ENCODE results near the gene RIBC1.
A peak's percentile ranks its signal among the peaks of the same experiment; 100 is the strongest.
"Not testable (repeated sequence)": the region's sequence is repeated elsewhere in the genome, so short reads cannot be mapped to it uniquely, and the experiment has no call there.

Gene RIBC1

DNA sequence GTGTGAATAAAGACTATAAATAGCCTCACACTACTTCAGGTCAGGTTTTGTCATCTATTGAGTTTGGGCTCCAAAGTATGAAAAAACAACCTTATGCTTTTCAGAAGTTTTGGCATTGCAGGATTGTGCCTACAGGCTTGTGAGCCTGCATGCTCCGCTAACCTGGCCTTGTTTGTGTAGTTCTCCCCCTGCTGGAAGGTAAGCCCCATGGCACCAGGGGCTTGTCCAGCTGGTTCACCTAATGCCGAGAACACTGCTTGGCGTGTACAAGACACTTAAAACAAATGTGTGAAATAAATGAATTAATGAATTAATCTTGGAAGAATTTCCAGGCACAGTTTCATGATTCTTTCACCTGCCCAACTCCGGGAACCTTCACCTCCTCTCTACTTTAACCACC lies 13.3 kb downstream of the RIBC1 start:
- DNase-seq (ENCODE audit: low read depth in 2 of 2): peak; percentile 24 to 26

DNA sequence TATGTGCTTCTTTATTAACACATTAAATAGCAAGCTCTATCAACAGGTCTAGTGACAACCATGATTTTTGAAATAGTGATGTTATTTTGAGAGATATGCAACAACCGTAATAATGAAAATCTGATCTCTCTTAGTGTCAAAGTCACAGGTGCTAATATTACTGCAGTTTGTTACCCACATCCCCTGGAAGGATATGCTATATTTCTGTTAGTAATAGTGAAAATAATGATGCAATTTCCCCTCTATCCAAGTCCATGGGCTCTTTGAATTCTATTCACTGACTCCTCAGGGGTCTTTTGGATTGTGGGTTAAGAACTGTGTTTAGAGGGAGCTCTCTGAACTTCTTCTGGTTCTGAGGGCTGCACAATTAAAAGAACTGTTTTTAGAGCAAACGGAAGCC lies 14.5 kb downstream of the RIBC1 start:
- DNase-seq (ENCODE audit: low read depth in 2 of 2): no peak

DNA sequence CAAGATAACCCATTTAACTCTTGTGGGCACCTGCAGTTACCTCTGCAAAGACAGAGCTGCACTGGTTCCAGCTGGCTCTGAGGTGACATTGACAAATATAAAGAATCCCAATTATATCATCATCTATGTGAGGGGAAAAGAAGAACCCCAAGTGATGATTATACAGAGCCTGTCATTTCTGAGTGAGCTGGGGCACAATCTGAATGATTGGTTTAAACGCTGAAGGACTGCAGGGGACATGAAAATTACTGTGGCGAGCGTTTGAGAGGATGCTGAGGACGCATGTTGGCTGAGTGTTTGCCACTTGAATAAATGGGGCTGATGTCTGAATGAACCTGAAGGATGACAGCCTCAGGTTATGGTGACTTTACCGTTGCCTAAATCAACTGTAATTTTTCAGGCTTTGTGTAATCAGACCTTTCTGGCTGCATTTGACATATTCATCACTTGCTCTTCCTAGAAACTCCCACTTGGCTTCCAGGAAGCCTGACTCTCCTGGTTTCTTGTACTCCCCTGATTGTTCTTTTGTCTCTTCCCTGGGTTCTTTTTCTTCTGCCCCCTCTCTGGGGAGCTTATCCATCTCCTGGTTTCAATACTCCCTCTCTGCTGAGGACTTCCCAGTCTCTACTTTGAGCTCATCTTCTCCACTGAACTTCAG lies 15.6 kb downstream of the RIBC1 start:
- no peak for DNase-seq (ENCODE audit: low read depth in 2 of 2)

DNA sequence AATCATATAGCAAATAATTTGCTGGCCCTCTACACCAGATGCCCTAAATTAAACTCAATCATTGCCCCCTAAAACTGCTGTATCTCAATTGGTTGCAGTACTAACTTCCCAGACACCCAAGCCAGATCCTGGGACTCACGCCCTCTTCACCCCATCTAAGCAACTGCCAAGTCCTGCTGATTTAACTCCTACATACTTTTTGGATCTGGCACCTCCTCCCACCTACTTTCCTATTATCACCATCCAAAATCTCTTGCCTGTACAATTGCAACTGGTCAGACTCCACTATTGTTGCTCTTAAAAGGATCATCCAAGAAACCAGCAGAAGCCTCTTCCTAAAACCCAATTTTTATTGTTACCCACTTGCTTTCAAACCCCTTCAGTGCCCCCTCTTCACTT lies 16.2 kb downstream of the RIBC1 start:
- DNase-seq (ENCODE audit: low read depth in 2 of 2): no peak

DNA sequence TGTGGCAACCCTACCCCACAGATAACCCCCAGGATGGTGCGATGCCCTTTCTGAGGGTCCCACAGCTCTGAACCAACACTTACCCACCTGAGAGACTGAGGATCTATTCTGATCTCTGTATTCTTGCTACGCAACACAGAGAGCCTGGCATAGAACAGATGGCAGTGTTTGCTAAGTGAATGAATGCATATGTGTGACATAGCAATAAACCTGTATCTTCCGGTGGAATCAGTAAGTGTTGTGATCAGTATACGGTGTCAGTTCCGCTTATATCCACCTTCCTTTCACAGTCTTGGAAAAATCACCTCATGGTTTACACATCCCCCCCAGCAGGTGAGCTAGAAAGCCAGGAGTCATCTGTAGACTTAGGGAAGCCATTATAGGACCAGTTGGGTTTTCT lies 17.4 kb downstream of the RIBC1 start:
- DNase-seq (ENCODE audit: low read depth in 2 of 2): no peak

DNA sequence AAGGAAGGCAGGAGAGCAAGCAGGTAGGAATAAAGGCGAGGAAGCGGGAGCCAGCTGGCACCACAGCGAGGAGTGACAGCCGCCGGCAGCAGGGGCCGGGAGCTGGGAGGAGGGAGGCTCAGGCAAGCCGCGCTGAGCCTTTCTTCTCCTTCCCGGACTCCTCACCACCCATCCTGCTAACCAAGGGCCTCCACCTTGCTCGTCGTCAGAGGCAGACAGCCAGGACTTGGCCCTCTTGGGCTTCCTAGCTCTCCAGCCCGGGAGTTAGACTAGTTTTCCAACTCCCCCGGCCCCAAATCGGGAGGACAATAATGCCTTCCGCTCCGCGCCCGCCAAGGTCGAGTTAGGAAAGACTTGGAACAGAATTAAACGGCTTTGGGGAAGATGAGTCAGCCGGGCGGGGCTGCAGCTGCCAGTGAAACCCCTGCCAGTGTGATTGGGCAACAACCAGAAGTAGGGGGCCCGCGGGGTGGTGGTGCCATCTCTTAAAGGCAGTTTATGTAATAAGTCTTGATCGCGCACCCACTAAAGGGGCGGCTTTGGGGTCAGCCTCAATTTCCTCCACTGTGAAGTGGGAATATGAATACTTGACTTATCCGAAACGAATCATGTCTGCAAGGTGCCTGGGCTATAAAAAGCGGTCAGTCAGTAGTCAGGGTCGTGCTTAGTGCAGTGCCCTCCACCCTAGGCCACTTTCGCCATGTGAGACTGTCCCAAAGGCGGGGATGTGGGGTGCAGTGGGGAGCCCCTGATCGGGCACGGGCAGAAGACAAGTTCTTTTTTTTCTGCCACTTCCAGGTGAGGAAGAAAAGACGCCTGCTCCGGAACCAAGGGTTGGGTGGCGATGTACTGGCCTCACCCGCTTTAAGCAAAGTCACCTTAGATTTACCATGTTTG lies 18.2 kb downstream of the RIBC1 start:
- DNase-seq (ENCODE audit: low read depth in 2 of 2): no peak

DNA sequence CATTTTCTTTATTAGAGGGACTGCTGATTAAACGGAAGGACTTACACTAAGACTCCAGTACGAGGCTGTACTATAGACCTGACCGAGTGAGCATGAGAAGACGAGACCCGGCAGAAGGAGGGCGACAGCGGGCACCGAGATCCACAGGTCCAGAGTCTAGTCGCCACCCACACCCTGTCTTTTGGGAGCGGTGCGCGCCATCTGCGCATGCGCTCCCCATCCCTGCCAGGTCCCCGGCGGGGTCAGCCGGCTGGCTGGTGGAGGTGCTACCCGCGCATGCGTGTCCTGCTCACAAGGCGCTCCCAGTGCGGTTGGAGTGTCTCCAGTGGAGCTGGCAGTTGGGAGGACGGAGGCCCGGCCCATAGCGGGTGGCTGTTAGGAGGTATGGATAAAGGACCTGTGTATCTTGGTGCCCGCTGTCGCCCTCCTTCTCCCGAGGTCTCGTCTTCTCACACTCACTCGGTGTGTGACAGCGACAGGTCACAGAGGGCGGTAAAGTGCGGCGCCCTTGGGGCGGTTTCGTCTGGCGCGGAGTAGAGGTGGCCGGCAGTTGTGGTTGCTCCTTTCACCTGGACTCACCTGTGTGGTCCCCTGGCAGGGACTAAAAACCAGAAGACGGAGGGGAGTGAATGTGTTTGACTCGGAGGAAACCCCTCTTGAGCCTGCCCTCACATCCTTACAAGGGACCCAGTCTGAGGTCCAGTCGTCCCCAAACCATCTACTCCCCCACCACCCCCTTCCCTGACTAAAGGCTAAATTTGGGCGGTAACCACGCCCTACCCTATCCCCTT lies 19.1 kb downstream of the RIBC1 start:
- peak; percentile 47 for DNase-seq (ENCODE audit: low read depth in 2 of 2)

DNA sequence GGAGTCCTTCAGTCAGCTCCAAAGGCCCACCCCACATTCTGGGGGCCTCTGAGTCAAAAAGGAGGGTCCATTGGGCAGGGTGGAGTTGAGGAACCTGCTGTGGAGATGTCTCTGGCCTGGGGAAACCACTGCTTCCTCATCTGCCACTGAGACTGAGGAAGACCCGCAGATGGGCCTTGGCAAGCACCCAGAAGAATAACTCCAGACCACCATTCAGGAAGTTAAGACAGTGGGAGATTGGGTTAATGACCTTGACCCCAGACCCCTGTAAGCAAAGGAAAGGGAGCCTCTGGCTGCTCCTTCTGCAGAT lies 19.6 kb downstream of the RIBC1 start:
- DNase-seq (ENCODE audit: low read depth in 2 of 2): no peak

DNA sequence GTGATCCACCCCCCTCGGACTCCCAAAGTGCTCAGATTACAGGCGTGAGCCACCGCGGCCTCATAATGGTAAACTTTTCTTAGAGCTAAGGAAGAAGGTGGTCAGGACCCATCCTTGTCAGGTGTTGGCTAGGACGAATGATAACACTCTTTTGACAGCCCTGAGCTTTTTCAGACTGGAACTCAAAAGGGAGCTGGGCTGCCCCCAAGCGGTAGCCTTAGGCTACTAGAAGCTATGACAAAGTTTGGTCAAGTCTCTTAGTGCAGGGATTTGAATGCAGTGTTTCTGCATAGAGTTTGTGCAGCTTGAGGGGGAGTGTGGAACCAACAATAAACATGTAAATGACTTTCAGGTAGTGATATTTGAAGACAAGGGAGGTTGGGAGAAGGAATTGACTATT lies 23.3 kb downstream of the RIBC1 start:
- no peak for DNase-seq (ENCODE audit: low read depth in 2 of 2)

DNA sequence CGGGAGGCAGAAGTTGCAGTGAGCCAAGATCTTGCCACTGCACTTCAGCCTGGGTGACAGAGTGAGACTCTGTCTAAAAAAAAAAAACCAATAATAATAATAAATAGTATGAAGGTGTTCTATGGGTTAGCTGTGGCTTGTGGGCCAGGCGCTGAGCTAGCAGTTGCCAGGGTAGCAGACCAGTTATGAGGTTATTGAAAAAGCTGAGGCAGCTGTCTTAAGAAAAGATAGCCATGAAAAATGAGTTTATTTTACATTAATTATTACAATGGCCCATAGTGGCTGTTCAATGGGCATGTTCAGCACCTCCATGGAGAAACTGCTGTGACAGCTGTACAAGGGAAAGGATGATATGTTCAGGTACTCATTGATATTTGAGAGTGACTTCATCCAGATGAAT lies 24.8 kb downstream of the RIBC1 start:
- DNase-seq (ENCODE audit: low read depth in 2 of 2): no peak

DNA sequence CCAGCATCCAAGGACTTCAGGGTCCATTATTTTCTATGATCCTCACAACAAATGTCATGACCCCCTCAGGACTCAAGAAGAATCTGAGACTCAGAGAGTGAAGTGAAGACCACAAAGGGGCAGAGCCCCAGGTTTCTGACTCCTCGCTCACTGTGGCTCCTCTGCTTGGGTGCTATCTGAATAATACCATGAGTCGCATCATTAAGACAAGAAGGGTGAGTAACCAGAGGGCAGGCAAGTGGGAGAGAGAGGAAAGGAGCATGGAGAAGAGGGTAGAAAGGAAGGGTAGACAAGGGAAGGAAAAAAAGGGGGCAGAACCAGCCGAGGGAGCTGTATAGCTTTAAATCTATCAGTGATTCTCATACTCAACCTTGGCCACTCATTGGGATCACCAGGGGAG lies 27.0 kb downstream of the RIBC1 start:
- no peak for DNase-seq (ENCODE audit: low read depth in 2 of 2)

DNA sequence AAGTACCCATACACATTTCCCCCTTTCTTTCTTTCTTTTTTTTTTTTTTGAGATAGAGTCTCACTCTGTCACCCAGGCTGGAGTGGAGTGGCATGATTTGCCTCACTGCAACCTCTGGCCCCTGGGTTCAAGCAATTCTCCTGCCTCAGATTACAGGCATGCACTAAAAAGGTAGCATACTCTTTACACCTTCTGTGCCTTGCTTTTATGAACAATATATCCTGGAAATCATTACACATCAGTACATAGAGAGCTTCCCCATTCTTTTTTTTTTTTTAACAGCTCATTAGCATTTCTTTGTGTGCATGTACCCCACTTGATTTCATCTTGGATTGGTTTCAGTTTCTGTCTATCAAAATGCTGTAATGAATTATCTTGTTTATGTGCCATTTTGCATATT lies 30.1 kb downstream of the RIBC1 start:
- no peak for DNase-seq (ENCODE audit: low read depth in 2 of 2)

DNA sequence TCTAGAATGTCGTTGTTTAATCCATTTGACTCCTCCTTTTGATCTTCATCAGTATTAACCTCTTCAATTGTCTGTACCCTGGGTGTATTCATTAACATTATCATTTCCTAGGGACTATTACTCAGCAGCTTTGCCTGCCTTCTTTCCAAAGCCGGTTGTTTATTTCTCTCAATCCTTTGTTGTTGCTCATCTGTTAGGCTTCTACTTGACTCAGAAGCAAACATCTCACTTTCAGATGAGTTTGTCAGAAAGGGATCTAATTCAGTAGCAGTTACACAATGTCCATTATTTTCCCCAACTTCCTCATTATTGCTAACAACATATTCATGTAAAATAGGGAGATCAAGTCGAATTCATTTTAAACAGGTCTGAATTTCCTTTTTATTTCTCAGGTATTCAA lies 33.6 kb downstream of the RIBC1 start:
- DNase-seq (ENCODE audit: low read depth in 2 of 2): no peak

DNA sequence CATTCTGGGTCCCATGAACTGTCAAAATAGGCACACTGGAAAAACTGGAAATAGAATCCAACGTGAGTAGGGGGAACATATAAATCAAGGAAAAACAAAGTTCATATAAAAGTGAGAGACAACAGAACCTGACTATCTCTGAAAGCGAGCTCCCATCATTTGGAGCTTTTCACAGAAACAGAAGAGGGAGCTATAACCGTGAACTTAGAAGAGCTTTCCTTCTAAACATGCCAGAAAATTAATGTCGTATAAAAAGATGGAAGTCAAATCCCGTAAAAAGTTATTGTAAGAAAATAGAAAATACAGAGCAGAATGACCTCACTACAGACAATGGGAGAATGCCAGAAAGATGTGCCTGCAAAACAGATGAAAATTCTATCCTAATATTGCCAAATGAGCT lies 35.4 kb downstream of the RIBC1 start:
- DNase-seq (ENCODE audit: low read depth in 2 of 2): no peak

DNA sequence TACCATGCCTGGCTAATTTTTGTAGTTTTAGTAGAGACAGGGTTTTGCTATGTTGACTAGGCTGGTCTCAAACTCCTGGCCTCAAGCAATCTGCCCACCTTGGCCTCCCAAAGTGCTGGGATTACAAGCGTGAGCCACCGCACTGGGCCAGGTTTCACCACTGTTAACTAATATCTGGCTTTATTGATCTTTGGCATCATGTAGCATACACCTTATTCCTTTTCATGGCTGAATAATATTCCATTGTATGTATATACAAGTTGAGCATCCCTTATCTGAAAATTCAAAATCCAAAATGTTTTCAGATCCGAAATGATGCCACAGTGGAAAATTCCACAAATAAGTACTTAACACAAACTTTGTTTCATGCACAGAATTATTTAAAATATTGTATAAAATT lies 46.0 kb downstream of the RIBC1 start:
- not testable (repeated sequence) for DNase-seq (ENCODE audit: low read depth in 2 of 2)

DNA sequence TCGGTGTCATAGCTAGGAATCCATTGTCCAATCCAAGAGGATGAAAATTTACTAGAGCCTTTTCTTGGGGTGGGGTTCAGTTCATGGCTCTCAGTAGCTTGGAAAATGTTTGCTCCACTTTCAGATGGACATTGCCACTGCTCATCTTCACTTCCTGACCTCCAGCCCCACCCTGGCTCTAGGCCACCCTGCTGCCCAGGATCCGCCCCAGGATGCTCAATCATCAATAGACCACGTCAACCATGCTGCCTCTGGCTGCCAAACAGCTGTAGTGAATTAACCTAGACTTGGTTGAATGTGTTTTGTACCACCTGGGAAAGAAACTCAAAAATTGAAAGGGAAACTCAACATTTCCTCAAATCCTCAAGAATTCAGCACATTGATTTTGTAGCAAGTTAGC lies 48.7 kb downstream of the RIBC1 start:
- no peak for DNase-seq (ENCODE audit: low read depth in 2 of 2)

DNA sequence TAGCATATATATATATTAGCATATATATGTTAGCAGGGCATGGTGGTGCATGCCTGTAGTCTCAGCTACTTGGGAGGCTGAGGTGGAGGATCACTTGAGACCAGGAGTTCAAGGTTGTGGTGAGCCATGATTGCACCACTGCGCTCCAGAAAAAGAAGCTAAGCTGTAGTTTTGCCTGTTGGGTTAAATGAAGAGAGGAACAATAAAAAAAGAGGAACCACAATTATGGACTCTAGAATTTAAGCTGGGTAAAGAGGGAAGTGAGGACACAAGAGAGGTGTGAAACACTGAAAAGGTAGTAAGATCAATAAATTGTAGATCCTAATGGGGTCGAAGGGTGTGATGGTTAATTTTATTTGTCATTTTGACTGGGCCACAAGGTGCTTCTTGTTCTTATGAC lies 52.0 kb downstream of the RIBC1 start:
- no peak for DNase-seq (ENCODE audit: low read depth in 2 of 2)

DNA sequence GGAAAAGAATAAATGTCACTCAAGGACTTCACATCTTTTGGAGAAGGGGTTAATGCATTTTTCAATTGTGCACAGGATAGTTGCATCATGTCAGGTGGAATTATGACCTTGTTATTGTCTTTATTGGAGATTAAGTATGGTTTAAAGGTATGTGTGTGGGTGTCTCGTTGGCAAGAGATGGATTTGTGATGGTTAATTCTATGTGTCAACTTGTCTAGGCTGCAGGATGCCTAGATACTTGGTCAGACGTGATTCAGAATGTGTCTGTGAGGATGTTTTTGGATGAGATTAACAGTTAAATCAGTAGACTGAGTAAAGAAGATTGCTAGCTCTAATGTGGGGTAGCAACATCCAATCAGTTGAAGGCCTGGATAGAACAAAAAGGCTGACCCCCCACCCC lies 53.7 kb downstream of the RIBC1 start:
- no peak for DNase-seq (ENCODE audit: low read depth in 2 of 2)

DNA sequence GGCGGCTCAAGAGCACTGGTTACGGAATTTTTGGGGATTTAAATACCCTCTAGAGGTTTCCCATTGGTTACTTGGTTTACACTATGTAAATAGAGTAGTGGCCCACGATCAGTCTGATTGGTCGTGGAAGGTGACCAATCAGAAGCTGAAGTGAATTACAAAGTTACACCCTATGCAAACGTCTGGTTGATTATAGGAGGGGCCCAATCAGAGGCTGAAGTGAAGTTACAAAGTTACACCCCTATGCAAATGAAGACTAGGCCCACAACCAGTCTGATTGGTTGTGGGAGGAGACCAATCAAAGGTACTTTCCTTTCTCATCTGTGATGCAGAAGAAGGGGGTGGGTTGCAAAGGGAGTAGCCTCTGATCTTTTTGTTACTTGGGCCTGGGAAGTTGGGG lies 56.6 kb downstream of the RIBC1 start:
- DNase-seq (ENCODE audit: low read depth in 2 of 2): no peak

Data from stimulated activated CD8-positive, alpha-beta memory T cell treated with anti-CD3 and anti-CD28 coated beads, Interleukin-7, amount 100 ng/mL, for 1 hour (primary cell).